ENCODE results near the gene ENTPD3. TPM values are rescaled to one million over a fixed set of nuclear protein-coding genes. Genes with fewer than 3 reads are reported as not detected.

Gene ENTPD3
- total and polyA plus RNA-seq, 5 experiments from 2014 or later, result not detected

- H3K27ac Mint-ChIP-seq, result peak overlapping the region; percentile 64 to 92 (median 76)
- H3K4me1 Mint-ChIP-seq, result peaks cover 20 to 48% (median 28%) of the 10 kb centered on the region in 4 donors
- POLR2A ChIA-PET, result interaction anchor here (0.6 to 2.4 kb wide), 8 partner anchors 10 to 156 kb away, joined by 3 to 8 read pairs (median 3); partner anchors contain the start of genes EIF1B and ZNF619
- peaks cover 7 to 62% (median 21%) of the 10 kb centered on the region in 3 donors for H3K36me3 Mint-ChIP-seq
- peak; percentile 96 to 99 for ATAC-seq
- peak in 8 of 10 donors; percentile 26 to 81 (median 58) for DNase-seq
- H3K27me3 Mint-ChIP-seq, result no peaks in the 10 kb centered on the region
- peak overlapping the region; percentile 1 to 77 (median 50) for H3K4me3 Mint-ChIP-seq
- H3K9me3 Mint-ChIP-seq, result peaks cover 0 to 7% (median 0%) of the 10 kb centered on the region in 9 donors
Measured at GRCh38 chr3:40464339-40465110, 77.5 kb downstream of the ENTPD3 start.

GRCh38 chr3:40465111-40465407, 78.1 kb downstream of the ENTPD3 start:
- H3K27ac Mint-ChIP-seq, result peak overlapping the region in 9 of 10 donors; percentile 9 to 84 (median 66)
- peaks cover 7 to 61% (median 21%) of the 10 kb centered on the region in 3 donors for H3K36me3 Mint-ChIP-seq
- ATAC-seq (no peak), DNase-seq (no peak)
- H3K4me1 Mint-ChIP-seq, result peaks cover 20 to 45% (median 28%) of the 10 kb centered on the region in 4 donors
- H3K27me3 Mint-ChIP-seq, result no peaks in the 10 kb centered on the region
- peaks cover 0 to 7% (median 0%) of the 10 kb centered on the region in 9 donors for H3K9me3 Mint-ChIP-seq
- H3K4me3 Mint-ChIP-seq, result peak overlapping the region in 4 of 10 donors; percentile 16 to 77 (median 59)
- POLR2A ChIA-PET, result interaction anchor here (0.7 to 2.4 kb wide), 5 partner anchors 11 to 20 kb away, joined by 3 to 8 read pairs (median 3); partner anchors contain the start of gene ZNF619

DNA sequence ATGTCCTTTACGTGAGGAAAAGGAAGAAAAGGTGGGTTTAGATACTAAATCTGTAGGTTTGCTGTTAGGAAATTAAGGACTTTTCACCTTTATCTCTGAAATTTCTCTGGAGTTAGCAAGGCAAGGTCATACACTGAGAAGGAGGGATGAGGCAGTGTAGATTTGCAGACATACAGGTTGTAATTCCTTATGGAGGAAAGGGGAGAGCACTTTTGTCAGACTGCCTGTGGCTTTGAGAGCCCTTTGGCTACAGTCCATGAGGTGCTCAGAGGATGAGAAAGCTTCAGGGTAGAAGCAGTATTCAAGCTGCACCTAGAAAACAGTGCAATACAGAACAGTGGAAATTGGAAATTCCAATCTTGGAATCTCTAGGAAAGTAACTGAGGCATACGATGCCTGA, 78.5 kb downstream of the ENTPD3 start:
- H3K9me3 Mint-ChIP-seq, result peaks cover 0 to 7% (median 0%) of the 10 kb centered on the region in 9 donors
- no peak for ATAC-seq
- no peaks in the 10 kb centered on the region for H3K27me3 Mint-ChIP-seq
- peaks cover 20 to 42% (median 26%) of the 10 kb centered on the region in 4 donors for H3K4me1 Mint-ChIP-seq
- H3K27ac Mint-ChIP-seq, result peak overlapping the region in 8 of 10 donors; percentile 9 to 84 (median 62)
- DNase-seq, result no peak
- H3K4me3 Mint-ChIP-seq, result peak overlapping the region in 2 of 10 donors; percentile 16 to 55
- POLR2A ChIA-PET, result interaction anchor here (0.7 to 2.4 kb wide), 5 partner anchors 11 to 19 kb away, joined by 3 to 8 read pairs (median 3); partner anchors contain the start of gene ZNF619
- H3K36me3 Mint-ChIP-seq, result peaks cover 7 to 57% (median 21%) of the 10 kb centered on the region in 3 donors

DNA sequence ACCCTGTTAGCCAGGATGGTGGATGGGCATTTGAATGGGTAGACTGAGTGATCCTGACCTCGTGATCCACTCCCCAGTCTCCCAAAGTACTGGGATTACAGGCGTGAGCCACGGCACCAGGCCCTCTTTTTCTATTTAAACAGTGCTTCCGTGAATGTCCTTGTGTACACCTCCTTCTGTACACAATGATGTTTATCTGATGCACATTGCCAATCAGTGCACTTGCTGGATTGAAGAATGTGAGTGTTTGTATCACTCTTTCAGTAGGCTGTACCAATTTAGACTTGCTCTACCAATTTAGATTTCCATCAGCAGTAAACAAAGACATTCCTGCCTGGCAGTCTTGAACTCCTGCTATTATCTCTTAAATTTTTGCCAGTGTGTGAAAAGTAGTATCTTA, 81.0 kb downstream of the ENTPD3 start:
- no peak for ATAC-seq
- Mint-ChIP-seq H3K9me3 (peaks cover 0 to 7% (median 0%) of the 10 kb centered on the region in 9 donors), H3K27ac (peak overlapping the region in 1 of 10 donors; percentile 64), H3K36me3 (peaks cover 4 to 31% (median 10%) of the 10 kb centered on the region in 3 donors), H3K4me3 (no peak overlapping the region), H3K27me3 (no peaks in the 10 kb centered on the region), H3K4me1 (peaks cover 18 to 32% (median 24%) of the 10 kb centered on the region in 4 donors)
- DNase-seq, result no peak
- POLR2A ChIA-PET, result interaction anchor here (1.1 kb wide), 1 partner anchor 11 kb away, joined by 7 read pairs; the partner anchor contains the start of gene RPL14

GRCh38 chr3:40470701-40471100, 83.7 kb downstream of the ENTPD3 start:
- H3K27ac Mint-ChIP-seq, result no peak overlapping the region
- H3K9me3 Mint-ChIP-seq, result no peaks in the 10 kb centered on the region
- no peak overlapping the region for H3K4me3 Mint-ChIP-seq
- POLR2A ChIA-PET, result interaction anchor here (0.6 to 1.5 kb wide), 3 partner anchors 12 to 1576 kb away, joined by 3 to 9 read pairs (median 5); partner anchors contain the start of gene RPL14
- H3K4me1 Mint-ChIP-seq, result peaks cover 0 to 5% (median under 1%) of the 10 kb centered on the region in 4 donors
- DNase-seq, result no peak
- ATAC-seq, result no peak
- peaks cover 0 to 11% (median 4%) of the 10 kb centered on the region in 3 donors for H3K36me3 Mint-ChIP-seq
- H3K27me3 Mint-ChIP-seq, result no peaks in the 10 kb centered on the region

DNA sequence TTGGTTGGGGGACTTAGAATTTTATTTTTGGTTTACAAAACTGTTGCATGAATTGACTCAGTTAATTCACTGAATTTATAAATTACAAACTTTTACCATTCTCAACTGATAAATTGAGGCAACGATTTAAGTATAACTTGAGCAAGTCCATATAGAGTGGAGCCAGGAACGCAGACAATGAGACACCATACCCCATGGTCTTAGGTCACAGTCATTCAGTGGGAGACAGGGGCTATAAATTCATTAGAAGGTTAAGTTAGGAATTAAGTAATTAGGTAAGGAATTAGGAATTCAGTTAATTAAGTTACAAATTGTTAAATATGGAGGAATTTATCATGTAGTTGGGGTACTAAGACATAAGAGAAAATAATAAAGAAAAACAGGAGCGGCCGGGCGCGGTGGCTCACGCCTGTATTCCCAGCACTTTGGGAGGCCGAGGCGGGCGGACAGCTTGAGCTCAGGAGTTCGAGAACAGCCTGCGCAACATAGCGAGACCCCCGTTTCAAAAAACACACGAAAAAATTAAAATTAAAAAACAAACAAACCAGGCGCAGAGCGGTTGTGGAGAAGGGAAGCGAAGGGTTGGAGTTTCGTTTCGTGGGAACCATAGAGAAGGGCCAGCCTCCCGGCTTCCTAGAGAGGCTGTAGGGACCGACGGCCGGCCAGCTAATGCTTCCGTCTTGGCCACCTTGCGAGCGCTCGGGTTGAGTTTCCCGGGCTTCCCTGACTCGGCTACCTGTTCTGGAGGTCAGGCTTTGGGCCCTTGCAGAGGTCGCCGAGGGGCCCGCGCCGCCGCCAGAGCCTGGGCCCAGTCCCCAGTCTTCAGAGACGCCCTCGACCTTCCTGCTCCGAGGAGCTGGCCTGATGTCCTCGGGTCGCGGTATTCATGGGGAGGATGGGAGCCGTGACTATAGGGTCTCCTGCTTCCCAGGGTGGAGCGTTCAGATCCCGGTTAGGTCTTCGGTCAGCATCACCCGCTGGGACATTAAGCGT, 89.8 kb downstream of the ENTPD3 start, which contains the start of gene ZNF619:
TSS of gene ZNF619 (plus strand) at position 645 of the 993 bp plus-strand sequence. CDS start 858 bp downstream, outside the sequence.
- H3K27me3 Mint-ChIP-seq, result no peaks in the 10 kb centered on the region
- peak within 1 kb of the TSS; percentile 88 to 96 (median 93) for H3K4me3 Mint-ChIP-seq
- POLR2A ChIA-PET, result interaction anchor here (0.6 to 3.6 kb wide), 8 partner anchors 12 to 48 kb away, joined by 3 to 21 read pairs (median 6); partner anchors contain the start of genes RPL14, ZNF620 and ZNF621
- H3K9me3 Mint-ChIP-seq, result no peaks in the 10 kb centered on the region
- H3K27ac Mint-ChIP-seq, result peak within 1 kb of the TSS; percentile 85 to 98 (median 96)
- peaks cover 12 to 29% (median 24%) of the 10 kb centered on the region in 4 donors for H3K4me1 Mint-ChIP-seq
- peak; percentile 9 to 74 (median 44) for DNase-seq
- peaks cover 5 to 27% (median 20%) of the 10 kb centered on the region in 3 donors for H3K36me3 Mint-ChIP-seq
- ATAC-seq, result peak; percentile 80 to 89

GRCh38 chr3:40477666-40478065, 90.7 kb downstream of the ENTPD3 start:
- Mint-ChIP-seq H3K27me3 (no peaks in the 10 kb centered on the region), H3K27ac (peak overlapping the region; percentile 85 to 98 (median 96)), H3K4me1 (peaks cover 17 to 38% (median 31%) of the 10 kb centered on the region in 4 donors), H3K4me3 (peak overlapping the region; percentile 88 to 96 (median 93)), H3K9me3 (no peaks in the 10 kb centered on the region), H3K36me3 (peaks cover 5 to 36% (median 28%) of the 10 kb centered on the region in 3 donors)
- POLR2A ChIA-PET, result interaction anchor here (0.6 to 3.6 kb wide), 7 partner anchors 14 to 48 kb away, joined by 3 to 21 read pairs (median 9); partner anchors contain the start of genes RPL14, ZNF620 and ZNF621
- DNase-seq (no peak), ATAC-seq (peak in 1 of 2 donors; percentile 18)

Other genes with a start within 250 kb of the ENTPD3 start
- 10 to 100 TPM; 64.0 to 68.8 TPM for gene EIF1B, start 77.5 kb upstream of the ENTPD3 start, total RNA-seq
- 10 to 100 TPM; 38.9 to 47.9 (median 44.2) TPM for gene EIF1B, start 77.5 kb upstream of the ENTPD3 start, polyA plus RNA-seq
- gene RPL14, start 70.2 kb downstream of the ENTPD3 start, total RNA-seq, result 1,000 to 10,000 TPM; 3,382 to 3,475 TPM
- gene RPL14, start 70.2 kb downstream of the ENTPD3 start, polyA plus RNA-seq, result 1,000 to 10,000 TPM; 1,654 to 1,909 (median 1,883) TPM
- 10 to 100 TPM; 11.3 to 14.2 TPM for gene ZNF619, start 89.9 kb downstream of the ENTPD3 start, total RNA-seq
- gene ZNF619, start 89.9 kb downstream of the ENTPD3 start, polyA plus RNA-seq, result 1 to 10 TPM; 2.3 to 3.1 (median 3.0) TPM
- 1 to 10 TPM; 3.9 to 4.1 TPM for gene ZNF620, start 118.9 kb downstream of the ENTPD3 start, total RNA-seq
- gene ZNF620, start 118.9 kb downstream of the ENTPD3 start, polyA plus RNA-seq, result 1 to 10 TPM; 3.1 to 4.0 (median 3.4) TPM
- gene ZNF621, start 137.8 kb downstream of the ENTPD3 start, total RNA-seq, result 10 to 100 TPM; 29.8 to 30.2 TPM
- gene ZNF621, start 137.8 kb downstream of the ENTPD3 start, polyA plus RNA-seq, result 1 to 10 TPM; 2.8 to 4.6 (median 3.3) TPM

Data from naive thymus-derived CD8-positive, alpha-beta T cell (primary cell).